ENCODE data around the gene RAB30. TPM values are rescaled to one million over a fixed set of nuclear protein-coding genes. Genes with fewer than 3 reads are reported as not detected.

Gene RAB30
- total RNA-seq, 6 experiments from 2014 or later, result 17.6 to 22.2 (median 19.4) TPM

- peaks cover 25% of the 10 kb centered on the region for H3K4me1 Mint-ChIP-seq (ENCODE audit: low read depth)
- no peak overlapping the region for H3K4me3 Mint-ChIP-seq
- peaks cover 26% of the 10 kb centered on the region for H3K36me3 Mint-ChIP-seq (ENCODE audit: low read depth)
- no peaks in the 10 kb centered on the region for H3K9me3 Mint-ChIP-seq
- DNase-seq, result no peak
- TF ChIP-seq, protein P1, sequence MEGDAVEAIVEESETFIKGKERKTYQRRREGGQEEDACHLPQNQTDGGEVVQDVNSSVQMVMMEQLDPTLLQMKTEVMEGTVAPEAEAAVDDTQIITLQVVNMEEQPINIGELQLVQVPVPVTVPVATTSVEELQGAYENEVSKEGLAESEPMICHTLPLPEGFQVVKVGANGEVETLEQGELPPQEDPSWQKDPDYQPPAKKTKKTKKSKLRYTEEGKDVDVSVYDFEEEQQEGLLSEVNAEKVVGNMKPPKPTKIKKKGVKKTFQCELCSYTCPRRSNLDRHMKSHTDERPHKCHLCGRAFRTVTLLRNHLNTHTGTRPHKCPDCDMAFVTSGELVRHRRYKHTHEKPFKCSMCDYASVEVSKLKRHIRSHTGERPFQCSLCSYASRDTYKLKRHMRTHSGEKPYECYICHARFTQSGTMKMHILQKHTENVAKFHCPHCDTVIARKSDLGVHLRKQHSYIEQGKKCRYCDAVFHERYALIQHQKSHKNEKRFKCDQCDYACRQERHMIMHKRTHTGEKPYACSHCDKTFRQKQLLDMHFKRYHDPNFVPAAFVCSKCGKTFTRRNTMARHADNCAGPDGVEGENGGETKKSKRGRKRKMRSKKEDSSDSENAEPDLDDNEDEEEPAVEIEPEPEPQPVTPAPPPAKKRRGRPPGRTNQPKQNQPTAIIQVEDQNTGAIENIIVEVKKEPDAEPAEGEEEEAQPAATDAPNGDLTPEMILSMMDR (IDR thresholded peaks at IDR 0.05), result no peak
- H3K27ac Mint-ChIP-seq, result no peak overlapping the region
- H3K27me3 Mint-ChIP-seq (ENCODE audit: insufficient read depth), result 0 out of 2 replicates have a peak, but pooled peaks cover 1% of the 10 kb centered on the region
Measured at GRCh38 chr11:82989628-82990404, 81.9 kb downstream of the RAB30 start.

DNA sequence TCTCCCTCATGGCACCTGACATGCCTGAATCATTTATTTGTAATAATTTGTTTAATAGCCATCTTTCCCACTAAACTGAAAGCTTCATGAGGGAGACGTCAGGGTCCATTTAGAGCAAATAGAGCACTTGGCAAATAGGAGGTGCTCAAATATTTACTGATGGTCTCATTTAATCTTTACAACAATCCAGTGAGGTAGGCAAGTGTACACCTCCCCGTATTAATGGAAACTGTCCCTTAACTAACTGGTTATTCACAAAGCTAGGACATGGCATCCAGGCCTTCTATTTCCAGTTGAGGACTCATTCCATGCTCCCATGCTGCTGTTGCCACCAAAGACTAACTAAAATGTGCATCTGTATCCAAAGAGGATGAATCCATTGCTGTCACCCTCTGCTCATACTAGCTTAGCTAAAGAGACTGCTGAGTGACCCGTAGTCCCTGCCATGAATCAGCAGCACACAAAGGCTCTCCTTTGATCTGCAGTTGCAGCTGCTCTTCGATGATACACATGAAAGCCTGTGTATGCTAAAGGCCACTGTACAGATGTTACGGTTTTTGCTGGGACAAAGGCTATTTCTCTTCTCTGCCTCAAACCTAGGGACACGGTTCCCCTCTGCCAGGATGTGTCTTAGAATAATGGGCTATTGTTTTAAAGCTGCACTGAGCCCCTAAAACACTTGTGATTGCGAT is 82.6 kb downstream of the RAB30 start:
- Mint-ChIP-seq H3K27me3 (ENCODE audit: insufficient read depth) (0 out of 2 replicates have a peak, but pooled peaks cover 1% of the 10 kb centered on the region), H3K36me3 (ENCODE audit: low read depth) (peaks cover 30% of the 10 kb centered on the region), H3K4me1 (ENCODE audit: low read depth) (peaks cover 17% of the 10 kb centered on the region), H3K27ac (no peak overlapping the region), H3K4me3 (no peak overlapping the region), H3K9me3 (no peaks in the 10 kb centered on the region)
- TF ChIP-seq, protein P1 (IDR thresholded peaks at IDR 0.05), result no peak
- DNase-seq, result no peak

- Mint-ChIP-seq H3K4me1 (ENCODE audit: low read depth) (peaks cover 7% of the 10 kb centered on the region; the same call in 1 of the 2 replicates), H3K9me3 (no peaks in the 10 kb centered on the region), H3K27me3 (ENCODE audit: insufficient read depth) (0 out of 2 replicates have a peak, but pooled peaks cover 1% of the 10 kb centered on the region), H3K27ac (no peak overlapping the region), H3K4me3 (no peak overlapping the region), H3K36me3 (ENCODE audit: low read depth) (peaks cover 21% of the 10 kb centered on the region)
- no peak for DNase-seq
- TF ChIP-seq, protein P1 (IDR thresholded peaks at IDR 0.05), result no peak
Measured at GRCh38 chr11:82987997-82988396, 83.7 kb downstream of the RAB30 start.

DNA sequence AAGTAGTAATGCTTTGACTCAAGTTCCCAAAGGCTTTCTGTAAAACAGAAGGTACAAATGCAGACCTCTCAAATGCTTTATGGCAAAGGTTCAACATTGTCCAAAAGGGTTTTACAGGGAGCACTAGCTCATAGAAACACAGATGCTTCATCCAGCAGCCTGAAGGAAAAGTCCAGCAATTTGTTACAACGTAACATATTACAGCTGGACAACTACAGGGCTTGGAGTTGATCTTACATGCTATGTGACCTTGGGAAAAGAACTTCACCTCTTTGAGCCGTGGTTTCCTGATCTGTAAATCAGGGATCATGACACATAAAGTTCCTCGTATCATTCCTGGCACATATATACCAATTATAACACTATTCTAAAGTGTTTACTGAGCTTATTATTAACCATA is 85.3 kb downstream of the RAB30 start:
- H3K4me3 Mint-ChIP-seq, result no peak overlapping the region
- H3K9me3 Mint-ChIP-seq, result no peaks in the 10 kb centered on the region
- TF ChIP-seq, protein P1 (IDR thresholded peaks at IDR 0.05), result no peak
- H3K27me3 Mint-ChIP-seq (ENCODE audit: insufficient read depth), result 0 out of 2 replicates have a peak, but pooled peaks cover 1% of the 10 kb centered on the region
- no peak for DNase-seq
- no peak overlapping the region for H3K27ac Mint-ChIP-seq
- peaks cover 26% of the 10 kb centered on the region for H3K36me3 Mint-ChIP-seq (ENCODE audit: low read depth)
- peaks cover 10% of the 10 kb centered on the region for H3K4me1 Mint-ChIP-seq (ENCODE audit: low read depth)

DNA sequence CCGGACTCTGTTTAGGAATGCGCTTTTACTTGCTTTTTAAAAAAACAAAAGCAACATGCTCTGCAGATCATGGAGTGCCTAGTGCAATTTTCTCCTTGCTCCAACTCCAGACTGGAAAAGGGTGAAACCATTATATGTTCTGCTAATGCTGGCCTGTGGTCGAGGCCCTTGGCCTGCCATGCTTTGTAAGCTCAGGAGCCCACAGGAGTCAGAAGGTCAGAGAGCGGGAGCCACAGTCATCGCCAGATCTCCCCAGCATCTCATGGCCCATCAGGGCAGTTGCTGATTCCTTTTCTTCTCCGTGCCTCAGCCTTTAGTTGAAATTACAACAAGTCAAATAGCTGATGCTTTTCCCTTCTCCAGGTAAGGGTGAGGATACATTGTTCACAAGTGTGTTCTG is 89.8 kb downstream of the RAB30 start:
- TF ChIP-seq, protein P1 (IDR thresholded peaks at IDR 0.05), result no peak
- no peaks in the 10 kb centered on the region for H3K9me3 Mint-ChIP-seq
- H3K27ac Mint-ChIP-seq, result peak overlapping the region; percentile 10; the same call in 1 of the 2 replicates
- peaks cover 52% of the 10 kb centered on the region for H3K4me1 Mint-ChIP-seq (ENCODE audit: low read depth)
- peaks cover 38% of the 10 kb centered on the region for H3K36me3 Mint-ChIP-seq (ENCODE audit: low read depth)
- no peak for DNase-seq
- H3K4me3 Mint-ChIP-seq, result no peak overlapping the region
- H3K27me3 Mint-ChIP-seq (ENCODE audit: insufficient read depth), result no peaks in the 10 kb centered on the region; the same call in 1 of the 2 replicates
